AML-193 (cell line): ENCODE measurements around the gene FAM228B.
"Not testable (repeated sequence)": the region's sequence is repeated elsewhere in the genome, so short reads cannot be mapped to it uniquely, and the experiment has no call there.

ENCODE experiments used
- DNase-seq, 2 experiments: peaks; one replicate each; lab custom pipeline; 2025; lab: John Stamatoyannopoulos, UW

FAM228B gene

DNA sequence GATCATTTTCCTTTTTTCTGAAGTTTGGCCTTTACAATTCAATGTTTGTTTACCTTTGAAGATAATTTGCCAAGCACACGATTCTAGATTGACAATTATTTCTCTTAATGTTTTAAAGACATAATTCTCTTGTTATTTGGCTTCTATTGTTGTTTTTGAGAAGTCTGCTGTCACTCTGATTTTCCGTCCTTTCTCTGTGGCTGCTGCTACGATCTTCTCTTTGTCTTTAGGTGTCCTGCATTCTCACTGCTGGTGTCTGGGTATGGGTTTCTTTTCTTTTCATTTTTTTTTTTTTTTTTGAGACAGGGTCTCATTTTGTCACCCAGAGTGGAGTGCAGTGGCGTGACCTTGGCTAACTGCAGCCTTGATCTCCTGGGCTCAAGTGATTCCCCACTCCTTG, 36.4 kb downstream of the FAM228B start:
- no peak for DNase-seq

DNA sequence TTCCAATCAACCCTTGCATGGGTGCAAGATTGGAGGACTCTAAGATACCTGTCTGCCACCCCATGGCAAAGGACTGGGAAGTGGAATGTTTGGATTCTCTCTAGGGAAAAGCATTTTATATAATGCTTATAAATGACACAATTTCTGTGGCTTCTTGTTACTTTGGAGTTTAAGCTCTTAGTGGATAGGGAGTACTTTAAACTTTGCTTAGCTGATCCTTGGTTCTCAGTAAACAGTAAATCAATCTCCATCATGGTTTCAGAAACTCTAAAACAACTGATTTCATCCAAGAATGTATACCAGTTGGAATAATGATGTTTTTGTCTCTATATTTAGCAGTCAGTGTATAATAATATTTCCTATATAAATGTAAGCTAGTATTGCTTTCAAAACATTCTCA, 37.5 kb downstream of the FAM228B start:
- DNase-seq: no peak

DNA sequence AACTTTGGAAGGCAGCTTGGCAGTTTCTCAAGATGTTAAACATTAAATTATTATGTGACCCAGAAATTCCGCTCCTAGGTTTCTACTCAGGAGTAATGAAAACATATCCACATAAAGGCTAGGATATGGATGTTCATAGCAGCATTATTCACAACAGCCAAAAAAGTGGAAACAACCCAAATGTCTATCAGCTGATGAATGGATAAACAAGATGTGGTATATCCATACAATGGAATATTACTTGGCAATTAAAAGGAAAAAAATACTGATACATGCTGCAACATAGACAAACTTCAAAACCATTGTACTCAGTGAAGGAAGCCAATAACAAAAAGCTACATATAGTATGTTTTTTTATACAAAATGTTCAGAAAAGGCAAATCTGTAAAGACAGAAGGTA, 39.2 kb downstream of the FAM228B start:
- DNase-seq: no peak

DNA sequence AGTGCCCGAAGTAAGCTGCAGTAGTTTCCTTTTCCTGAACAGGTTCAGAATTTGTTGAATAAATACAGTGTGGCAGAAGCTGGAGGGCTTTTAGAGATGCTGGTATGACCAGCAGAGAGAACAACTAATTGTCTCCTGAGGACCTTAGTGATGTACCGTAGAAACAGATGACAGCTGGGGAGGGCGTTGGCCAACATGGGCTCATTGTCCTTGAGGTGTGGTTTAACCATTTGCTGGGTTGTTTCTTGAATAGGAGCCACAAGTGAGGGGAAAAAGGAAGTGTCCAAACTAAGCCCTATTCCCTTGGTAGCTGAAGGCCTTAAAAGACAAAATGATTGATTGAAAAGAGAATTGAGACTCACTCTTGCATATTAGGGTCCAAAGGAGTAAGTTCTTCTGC, 39.9 kb downstream of the FAM228B start:
- DNase-seq: no peak

DNA sequence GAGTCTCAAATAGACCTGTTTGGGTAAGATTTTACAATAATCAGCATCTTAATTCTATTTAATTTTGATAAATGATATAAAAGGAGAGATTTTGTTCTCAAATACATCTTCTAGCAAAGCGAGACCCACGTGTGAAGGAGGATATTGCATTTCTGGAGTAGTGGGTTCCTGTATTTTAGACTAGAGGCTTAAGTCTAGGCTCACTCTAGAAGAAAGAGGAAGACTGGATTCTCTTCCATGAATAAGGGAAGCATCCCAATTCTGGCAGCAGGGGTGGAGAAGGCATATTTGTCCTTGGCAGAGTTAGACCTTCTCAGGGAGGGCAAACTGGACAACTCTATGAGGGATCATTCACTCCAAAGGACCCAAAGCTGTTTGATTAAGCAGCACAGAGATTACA, 40.3 kb downstream of the FAM228B start:
- DNase-seq: no peak

DNA sequence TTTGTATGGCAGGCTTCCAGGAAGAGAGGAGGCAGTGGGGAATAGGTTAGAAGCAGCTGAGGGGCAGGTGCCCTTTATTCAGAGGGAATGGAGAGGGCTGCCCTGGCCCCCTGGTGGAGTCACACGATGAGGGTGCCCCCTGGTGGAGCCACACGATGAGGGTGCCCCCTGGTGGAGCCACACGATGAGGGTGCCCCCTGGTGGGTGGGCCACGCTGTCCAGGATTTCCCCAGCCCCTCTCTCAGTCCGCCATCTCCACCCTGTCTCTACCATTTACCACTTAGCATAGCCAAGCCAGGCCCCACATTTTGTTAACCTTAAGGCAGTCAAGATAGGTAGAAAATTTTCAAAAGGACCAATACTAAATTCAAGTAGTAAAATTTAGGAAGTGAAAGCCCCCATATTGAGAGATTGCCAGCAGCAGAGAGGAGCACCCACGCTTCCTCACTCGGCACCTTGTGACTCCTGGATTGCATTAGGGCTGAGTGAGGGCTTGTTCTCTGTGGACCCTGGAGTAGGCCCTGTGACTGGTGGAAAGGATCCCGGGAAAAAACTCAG, 41.2 kb downstream of the FAM228B start:
- peak; percentile 35 to 44 for DNase-seq

DNA sequence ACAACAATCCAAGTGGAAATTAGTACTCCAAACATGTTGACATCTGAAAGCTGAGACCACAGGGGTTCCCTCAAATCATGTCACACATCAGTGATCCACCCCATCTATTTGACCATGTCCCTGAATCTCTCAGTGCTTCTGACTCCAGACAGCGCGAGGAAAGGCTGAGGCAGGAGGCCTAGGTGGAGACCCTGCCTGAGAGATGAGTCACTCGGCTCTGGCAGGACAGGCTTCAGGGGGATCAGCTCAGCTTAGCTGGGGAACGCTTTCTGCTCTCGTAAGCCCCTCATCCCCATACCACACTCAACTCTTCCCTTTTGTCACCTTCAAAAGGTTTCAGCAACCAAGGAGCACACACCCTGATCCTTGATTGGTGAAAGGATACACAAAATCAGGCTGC, 45.8 kb downstream of the FAM228B start:
- no peak for DNase-seq

DNA sequence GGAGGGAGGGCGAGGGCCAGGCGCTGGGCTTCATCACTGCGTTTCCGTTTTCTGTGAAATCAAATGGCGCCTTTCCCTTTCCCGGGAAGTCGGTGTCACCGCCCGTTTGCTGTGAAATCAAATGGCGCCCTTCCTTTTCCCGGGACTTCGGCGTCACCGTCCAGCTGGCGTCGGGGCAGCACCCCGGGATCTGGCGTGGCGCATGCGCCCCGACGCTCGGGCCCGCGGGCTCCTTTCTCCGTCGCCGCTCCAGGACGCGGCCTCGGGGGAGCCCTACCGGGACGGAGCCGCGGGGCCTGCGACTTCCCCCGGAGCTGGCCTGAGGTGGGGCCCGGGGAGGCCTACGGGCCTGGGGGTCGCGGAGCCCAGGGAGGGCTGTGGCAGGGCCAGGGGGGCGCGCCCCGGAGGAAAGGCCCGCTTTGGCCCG, 51.6 kb downstream of the FAM228B start, which contains the start of gene FAM228A:
FAM228A (plus strand) TSS at position 203 of the 427 bp plus-strand sequence. CDS start 428 bp downstream, outside the sequence.
- no peak for DNase-seq

DNA sequence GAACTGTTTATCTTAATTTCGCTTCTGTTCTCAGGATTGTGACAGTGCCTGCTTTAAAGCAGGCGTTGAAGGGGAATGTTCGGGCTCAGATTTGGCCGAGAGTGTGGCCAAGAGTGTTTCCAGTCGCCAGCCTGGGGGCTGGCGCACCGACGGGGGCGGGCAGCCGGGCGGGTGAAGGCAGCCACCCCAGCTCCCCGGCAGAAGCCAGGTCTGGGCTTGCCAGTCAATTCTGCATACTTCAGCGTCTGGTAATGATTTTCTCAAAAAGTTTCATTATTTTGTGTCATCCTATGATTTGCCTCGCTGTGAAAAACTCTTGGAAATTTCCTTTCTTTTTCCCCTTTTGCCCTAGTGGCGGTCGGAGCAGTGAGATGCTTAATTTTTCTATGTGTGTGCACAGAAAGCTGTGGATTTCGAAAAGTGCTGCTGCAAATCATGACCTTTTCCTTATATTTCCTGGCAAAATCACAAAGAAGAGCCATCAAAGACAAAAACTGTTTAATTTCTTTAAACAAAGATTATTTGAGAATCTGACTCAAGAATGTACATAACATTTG, 52.4 kb downstream of the FAM228B start:
- DNase-seq: no peak

DNA sequence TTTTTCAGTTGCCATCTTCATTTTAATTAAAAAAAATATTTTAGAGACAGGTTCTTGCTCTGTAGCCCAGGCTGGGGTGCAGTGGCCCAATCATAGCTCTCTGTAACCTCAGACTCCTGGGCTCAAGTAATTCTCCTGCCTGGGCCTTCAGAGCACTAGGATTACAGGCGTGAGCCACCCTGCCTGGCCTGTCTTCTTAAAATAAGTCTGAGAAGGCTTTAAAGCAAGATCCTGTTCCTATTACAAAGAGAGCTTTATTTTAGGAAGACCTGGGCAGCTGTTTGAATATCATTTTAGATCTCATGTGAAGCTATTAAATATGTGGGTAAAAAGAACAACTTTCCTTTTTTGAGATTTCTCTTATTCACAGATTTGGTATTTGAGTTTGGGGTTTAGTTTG, 53.1 kb downstream of the FAM228B start:
- DNase-seq: no peak

DNA sequence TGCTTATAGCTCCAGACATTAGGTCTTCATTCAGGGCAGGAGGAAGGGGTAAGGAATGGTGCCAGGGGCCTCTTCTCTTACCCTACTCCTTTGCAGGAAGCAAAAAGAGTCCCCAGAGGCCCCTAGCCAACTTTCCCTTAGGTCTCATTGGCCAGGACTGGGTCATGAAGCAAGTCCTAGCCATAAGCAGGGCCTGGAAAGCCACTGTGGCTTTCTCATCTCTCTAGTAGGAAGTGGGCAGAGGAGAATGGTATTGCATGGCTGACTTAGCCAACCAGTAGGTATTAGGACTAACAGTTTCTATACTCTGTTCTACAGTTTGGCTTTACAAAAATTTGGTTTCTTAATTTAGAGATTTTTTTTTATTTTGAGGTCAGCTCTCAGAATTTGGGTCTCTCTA, 56.4 kb downstream of the FAM228B start:
- DNase-seq: peak; percentile 20 to 23

DNA sequence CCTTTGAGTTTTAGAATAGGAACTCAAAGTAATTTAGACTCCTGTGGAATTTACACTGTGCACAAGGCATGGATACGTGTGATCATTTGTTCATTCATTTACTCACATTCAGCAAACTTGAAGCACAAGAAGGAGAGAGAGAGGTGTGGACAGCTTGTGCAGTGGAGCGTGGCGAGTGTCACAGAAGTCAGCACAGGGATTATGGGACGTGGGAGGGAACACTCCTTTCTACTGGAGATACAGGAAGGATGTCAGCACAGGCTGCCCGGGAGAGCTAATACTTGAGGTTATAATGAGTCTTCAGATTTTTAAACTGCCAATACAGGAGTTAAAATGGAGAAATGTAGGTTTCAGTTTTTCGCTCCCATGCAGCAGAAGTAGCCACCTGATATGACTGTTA, 58.6 kb downstream of the FAM228B start:
- peak in 1 of 2 experiments; percentile 4 for DNase-seq

DNA sequence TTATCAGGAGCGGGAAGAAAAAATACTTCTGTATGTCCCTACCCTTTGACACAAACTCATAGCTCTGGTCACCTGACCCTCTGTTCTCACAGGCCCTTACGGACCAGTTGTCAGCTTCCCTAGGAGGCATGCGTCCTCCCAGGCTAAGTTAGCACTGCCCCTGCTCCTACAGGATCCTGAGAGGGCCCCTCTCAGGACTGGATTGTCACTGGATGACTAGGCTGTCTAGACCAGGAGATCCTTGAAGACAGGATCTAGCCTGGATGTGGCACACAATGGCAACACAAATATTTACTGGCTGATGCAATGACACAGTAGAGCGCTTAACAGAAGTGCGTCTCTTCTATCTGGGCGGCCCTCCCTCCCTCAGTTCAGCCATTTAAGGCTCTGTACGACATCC, 59.2 kb downstream of the FAM228B start:
- no peak for DNase-seq

DNA sequence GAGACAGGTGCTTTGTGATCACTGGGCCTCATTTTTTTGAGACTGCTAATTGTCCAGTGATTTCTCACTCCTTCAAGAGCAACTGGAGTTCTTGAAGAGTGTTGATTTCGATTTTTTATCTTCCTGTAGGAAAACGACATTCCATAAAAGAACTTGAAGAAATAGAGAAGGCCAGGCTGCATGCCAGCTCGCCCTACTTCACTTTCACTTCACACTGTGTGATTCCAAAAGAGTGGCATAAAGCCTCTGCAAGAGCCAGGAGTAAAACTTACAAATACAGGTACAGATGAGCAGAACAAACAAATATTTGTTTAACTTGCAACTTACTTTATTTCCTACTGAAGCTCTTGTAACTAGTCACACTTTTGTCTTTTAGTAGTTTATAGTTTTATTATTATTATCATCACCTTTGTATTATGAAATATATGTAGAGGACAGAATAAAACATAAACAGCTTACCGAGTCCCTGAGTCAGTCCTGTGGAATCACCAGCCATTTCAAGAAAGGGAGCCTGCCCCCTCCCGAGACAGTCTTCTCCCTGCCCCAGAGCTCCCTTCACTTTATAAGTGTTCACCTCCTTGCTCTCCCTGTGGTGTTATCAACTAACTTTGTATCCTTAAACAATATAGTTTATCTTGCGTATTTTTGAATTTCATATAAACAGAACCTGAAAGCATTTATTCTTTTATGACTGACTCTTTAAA, 60.2 kb downstream of the FAM228B start:
- no peak for DNase-seq

DNA sequence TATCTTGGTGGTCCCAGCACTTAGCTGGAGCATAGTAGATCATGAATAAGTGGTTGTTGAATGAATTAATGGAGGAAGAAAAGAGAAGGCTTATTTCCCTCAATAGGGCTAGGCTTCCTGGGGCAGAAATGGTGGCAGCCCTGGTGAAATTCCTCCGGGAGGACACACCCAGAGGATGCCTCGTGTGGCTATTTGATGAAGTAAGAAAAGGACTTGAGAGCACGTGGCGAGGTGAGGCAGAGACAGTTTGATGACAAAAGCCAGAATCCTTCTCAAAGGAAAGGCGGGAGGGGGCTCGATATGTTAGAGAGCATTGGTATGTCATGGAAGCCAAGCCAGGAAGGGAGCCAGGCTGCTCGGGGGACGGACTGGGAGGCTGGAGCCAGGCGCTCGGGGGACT, 66.3 kb downstream of the FAM228B start:
- no peak for DNase-seq

DNA sequence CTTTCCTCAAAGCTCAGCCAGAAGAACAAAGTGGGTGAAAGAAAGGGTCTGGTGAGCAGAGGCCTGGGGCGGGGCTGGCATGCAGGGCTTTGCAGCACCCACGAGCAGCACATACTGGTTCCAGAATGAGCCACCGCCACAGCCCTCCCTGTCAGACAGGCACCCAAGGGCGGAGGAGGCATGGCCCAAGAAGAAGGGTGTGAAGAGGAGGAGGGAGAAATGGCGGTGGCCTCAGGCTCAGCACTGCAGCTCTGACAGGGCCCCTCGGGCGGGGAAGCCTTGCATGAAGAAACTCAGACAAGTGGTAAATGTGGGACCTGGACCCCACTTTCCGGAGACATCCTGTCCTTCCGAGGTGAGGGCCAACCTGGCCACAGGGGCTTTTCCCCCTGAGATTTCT, 67.2 kb downstream of the FAM228B start:
- DNase-seq: no peak

DNA sequence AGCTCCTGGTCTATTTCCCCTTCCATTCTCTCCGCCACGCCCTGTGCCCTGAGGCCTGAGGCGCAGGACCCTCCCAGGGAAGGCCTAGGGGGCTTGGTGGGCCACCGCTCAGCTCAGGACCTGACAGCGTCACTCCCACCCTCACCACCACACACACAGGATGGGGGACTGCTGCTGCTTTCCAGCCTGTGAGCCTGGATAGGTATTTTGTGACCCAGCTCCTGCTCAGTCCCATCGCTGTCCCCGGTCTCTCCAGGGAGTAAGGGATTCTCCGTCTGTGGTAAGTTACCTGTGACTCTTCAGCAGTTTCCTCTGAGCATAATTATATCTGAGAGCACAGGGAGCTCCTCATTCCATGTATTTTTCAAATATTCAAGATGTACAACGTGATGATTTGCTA, 67.9 kb downstream of the FAM228B start:
- DNase-seq: no peak

DNA sequence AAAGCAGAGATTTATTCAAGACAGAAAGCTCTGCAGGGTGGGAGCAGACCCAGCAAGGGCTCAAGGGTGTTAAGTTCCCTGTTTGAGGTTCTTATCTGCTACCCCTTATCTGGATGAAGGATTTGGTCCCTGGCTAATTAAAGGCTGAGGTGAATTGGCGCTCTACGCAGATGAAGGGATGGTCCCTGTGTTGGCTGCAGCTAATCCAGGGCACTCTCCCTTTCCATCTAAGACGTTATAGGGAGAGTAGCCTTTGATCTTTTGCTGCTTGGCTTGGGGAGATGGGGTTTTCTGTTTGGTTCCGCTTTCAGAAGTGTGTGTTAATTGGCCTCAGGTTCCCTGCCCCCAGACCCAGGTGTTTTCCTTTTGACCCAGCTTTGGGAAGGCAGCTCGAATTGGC, 68.6 kb downstream of the FAM228B start:
- no peak for DNase-seq

DNA sequence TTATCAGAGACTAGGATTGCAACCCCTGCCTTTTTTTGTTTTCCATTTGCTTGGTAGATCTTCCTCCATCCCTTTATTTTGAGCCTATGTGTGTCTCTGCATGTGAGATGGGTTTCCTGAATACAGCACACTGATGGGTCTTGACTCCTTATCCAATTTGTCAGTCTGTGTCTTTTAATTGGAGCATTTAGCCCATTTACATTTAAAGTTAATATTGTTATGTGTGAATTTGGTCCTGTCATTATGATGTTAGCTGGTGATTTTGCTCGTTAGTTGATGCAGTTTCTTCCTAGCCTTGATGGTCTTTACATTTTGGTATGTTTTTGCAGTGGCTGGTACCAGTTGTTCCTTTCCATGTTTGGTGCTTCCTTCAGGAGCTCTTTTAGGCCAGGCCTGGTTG, 73.9 kb downstream of the FAM228B start:
- DNase-seq: not testable (repeated sequence)

DNA sequence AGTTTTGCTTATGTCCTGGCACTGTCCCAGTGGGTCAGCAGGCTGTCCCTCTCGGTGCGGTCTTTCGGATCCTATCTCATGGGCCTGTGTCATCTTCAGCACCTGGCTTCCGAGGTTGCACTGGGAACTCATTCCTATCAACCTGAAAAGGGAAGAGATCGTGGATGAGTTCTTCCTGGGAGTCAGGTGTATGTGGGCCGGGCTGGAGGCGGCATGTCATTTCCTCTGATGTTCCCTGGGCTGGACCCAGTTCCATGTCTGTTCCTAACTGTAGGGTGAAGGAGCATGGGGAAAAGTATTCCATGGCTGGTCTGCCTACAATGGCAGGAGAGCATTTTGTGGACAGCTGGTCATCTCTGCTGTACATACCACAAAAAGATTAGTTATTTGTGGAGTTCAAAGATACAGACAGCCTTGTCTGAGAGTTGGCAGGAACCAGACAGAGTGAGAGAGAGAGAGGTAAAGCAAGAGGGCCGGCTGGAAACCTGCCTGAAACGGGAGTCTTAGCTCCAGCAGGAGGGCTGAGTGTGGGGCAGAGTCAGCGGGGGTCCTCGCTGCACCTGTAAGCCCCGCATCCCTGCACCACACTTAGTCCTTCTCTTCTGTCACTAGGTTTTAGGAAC, 76.8 kb downstream of the FAM228B start:
- no peak for DNase-seq

DNA sequence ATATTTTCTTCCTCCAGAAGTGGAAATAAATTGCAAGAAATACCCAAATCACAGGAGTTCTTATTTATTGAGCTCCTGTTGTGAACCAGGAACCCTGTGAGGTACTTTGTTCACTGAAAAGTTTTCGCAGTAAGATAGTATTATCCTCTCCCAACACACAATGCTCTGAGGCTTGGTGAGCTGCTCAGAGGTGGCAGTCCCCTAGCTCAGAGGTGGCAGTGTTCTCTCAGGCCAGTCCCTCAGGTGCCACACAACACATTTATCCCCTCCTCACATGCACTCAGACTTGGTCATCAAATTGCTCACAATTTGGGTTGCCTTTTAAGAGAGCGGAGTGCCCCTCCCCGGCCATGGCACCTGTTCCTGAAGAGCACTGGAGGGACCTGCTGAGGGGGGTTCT, 77.5 kb downstream of the FAM228B start:
- DNase-seq: no peak

DNA sequence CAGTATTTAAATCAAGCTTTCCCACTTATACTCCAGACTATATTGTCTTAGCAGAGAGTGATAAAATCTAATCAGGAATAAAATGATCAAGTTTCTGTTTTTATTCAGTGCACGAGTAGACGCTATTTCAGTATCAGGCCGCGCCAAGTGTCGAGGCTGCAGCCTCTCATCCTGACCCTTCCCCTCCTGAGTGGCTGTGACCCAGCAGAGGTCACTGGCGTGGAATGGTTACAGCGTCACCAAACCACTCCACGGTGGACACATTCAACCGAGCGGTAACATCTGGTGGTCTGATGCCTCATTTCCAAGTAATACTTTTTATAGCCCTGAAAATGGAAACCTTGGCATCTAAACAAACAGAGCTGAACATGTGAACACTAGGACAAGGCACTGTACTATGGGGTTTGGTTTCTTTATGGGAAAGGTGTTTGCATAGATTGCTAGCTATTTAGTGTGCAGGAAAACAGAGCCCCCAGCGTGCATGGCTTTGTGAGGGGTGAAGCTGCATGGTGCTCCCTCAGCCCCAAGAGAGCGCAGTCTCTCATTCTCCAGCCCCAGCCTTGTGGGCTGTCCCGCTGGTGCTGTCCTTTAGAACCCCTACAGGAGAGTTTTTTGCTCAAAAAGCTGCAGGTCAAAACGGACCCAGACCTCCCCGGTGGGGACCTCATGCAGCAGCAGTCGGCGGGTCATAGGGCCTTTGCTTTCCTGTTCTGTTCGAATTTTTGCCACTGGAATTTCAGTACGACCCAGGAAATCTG, 79.9 kb downstream of the FAM228B start:
- no peak for DNase-seq

DNA sequence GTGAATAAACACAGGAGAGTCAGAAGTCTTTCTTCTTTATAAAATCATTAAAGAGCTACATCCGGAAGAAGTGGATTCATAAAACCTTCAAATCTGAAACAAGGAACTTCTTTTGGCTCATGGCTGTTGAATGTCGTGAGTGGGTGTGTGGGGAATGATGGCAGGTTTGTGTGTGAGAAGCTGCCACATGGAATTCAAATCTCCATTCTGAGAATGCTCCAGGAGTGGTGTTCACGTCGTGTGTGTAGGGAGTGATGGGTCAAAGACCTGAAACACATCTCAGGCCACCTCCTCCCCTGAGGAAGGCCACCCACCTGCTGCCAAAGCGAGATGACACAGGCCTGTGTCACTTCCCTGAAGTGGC, 80.5 kb downstream of the FAM228B start:
- no peak for DNase-seq
